Measurements from ENCODE around the gene FIGNL1. TPM values are rescaled to one million over a fixed set of nuclear protein-coding genes. Genes with fewer than 3 reads are reported as not detected.

Gene FIGNL1
- total RNA-seq, 4 donors from 2014 or later: 4.5 to 14.0 (median 9.0) TPM

- intact Hi-C loops (cut with DNase I; ENCODE audit: low total_unique reads): no loop called here
- no peak overlapping the region for H3K4me3 ChIP-seq (ENCODE audit: low read depth, poor library complexity, severe bottlenecking)
- WGBS, 2 donors: 28 to 52% methylated on average over 27 to 28 of the region's 41 CpGs
- TF ChIP-seq POLR2A (IDR thresholded peaks at IDR 0.05) (no peak), CTCF (IDR thresholded peaks at IDR 0.05) (no peak)
- no peak for DNase-seq (ENCODE audit: low spot score in 2 of 2)
Observed at GRCh38 chr7:50400114-50400513, 50.0 kb downstream of the FIGNL1 start.

GRCh38 chr7:50399635-50400034 lies 50.5 kb downstream of the FIGNL1 start:
- TF ChIP-seq POLR2A (IDR thresholded peaks at IDR 0.05) (no peak), CTCF (IDR thresholded peaks at IDR 0.05) (no peak)
- no peak overlapping the region for H3K4me3 ChIP-seq (ENCODE audit: low read depth, poor library complexity, severe bottlenecking)
- 64 to 79% methylated on average over 6 to 20 of the region's 21 CpGs for WGBS, 2 donors
- intact Hi-C loops (cut with DNase I; ENCODE audit: low total_unique reads): no loop called here
- no peak for DNase-seq (ENCODE audit: low spot score in 2 of 2)

GRCh38 chr7:50399206-50399605 lies 50.9 kb downstream of the FIGNL1 start:
- TF ChIP-seq POLR2A (IDR thresholded peaks at IDR 0.05) (no peak), CTCF (IDR thresholded peaks at IDR 0.05) (no peak)
- 77 to 92% methylated on average over 1 of the region's 1 CpG for WGBS, 2 donors
- no peak for DNase-seq (ENCODE audit: low spot score in 2 of 2)
- no peak overlapping the region for H3K4me3 ChIP-seq (ENCODE audit: low read depth, poor library complexity, severe bottlenecking)
- intact Hi-C loops (cut with DNase I; ENCODE audit: low total_unique reads): no loop called here

GRCh38 chr7:50397971-50398324 lies 52.2 kb downstream of the FIGNL1 start:
- intact Hi-C loops (cut with DNase I; ENCODE audit: low total_unique reads): no loop called here
- no peak overlapping the region for H3K4me3 ChIP-seq (ENCODE audit: low read depth, poor library complexity, severe bottlenecking)
- 88 to 94% methylated on average over 1 of the region's 1 CpG for WGBS, 2 donors
- no peak for DNase-seq (ENCODE audit: low spot score in 2 of 2)
- TF ChIP-seq POLR2A (IDR thresholded peaks at IDR 0.05): no peak

- WGBS, 2 donors: 74 to 79% methylated on average over 2 of the region's 2 CpGs
- TF ChIP-seq CTCF (IDR thresholded peaks at IDR 0.05) (no peak), POLR2A (IDR thresholded peaks at IDR 0.05) (no peak)
- no peak overlapping the region for H3K4me3 ChIP-seq (ENCODE audit: low read depth, poor library complexity, severe bottlenecking)
- no peak for DNase-seq (ENCODE audit: low spot score in 2 of 2)
- intact Hi-C loops (cut with DNase I; ENCODE audit: low total_unique reads): no loop called here
Observed at GRCh38 chr7:50397320-50397970, 52.7 kb downstream of the FIGNL1 start.

GRCh38 chr7:50396856-50397255 lies 53.3 kb downstream of the FIGNL1 start:
- 76 to 80% methylated on average over 2 of the region's 2 CpGs for WGBS, 2 donors
- TF ChIP-seq CTCF (IDR thresholded peaks at IDR 0.05): no peak
- no peak for TF ChIP-seq POLR2A (IDR thresholded peaks at IDR 0.05)
- DNase-seq (ENCODE audit: low spot score in 2 of 2): no peak
- H3K4me3 ChIP-seq (ENCODE audit: low read depth, poor library complexity, severe bottlenecking): no peak overlapping the region
- intact Hi-C loops (cut with DNase I; ENCODE audit: low total_unique reads): no loop called here

Data from lower leg skin (tissue), 4 donors.